ENCODE measurements around the gene CASP10. TPM values are rescaled to one million over a fixed set of nuclear protein-coding genes. Genes with fewer than 3 reads are reported as not detected.

The CASP10 gene
- total RNA-seq, 2 donors from 2014 or later: 10.3 to 12.3 TPM

DNA sequence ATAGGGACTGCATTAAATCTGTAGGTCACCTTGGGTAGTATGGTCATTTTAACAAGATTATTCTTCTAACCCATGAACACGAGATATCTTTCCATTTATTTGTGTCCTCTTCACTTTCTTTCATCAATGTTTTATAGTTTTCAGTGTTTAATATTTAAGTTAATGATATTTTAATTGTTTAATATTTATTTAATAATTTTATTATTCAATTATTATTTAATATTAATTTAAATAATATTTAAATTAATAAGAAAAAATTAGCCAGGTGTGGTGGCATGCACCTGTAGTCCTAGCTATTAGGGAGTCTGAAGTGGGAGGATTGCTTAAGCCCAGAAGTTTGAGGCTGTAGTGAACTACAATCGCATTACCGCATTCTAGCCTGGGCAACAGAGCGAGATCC, 33.0 kb downstream of the CASP10 start:
- DNase-seq (ENCODE audit: low spot score) (no peak), ATAC-seq (ENCODE audit: insufficient number of reproducible peaks, low FRiP score, low read depth) (no peak)
- H3K4me1 ChIP-seq (ENCODE audit: control insufficient read depth in 1 of 2, low read depth in 2 of 2): no peaks in the 10 kb centered on the region
- no peaks in the 10 kb centered on the region for H3K27me3 ChIP-seq (replicated peaks; ENCODE audit: insufficient read depth)
- H3K9me3 ChIP-seq: no peaks in the 10 kb centered on the region
- H3K4me3 ChIP-seq: no peak overlapping the region
- TF ChIP-seq, protein P1, sequence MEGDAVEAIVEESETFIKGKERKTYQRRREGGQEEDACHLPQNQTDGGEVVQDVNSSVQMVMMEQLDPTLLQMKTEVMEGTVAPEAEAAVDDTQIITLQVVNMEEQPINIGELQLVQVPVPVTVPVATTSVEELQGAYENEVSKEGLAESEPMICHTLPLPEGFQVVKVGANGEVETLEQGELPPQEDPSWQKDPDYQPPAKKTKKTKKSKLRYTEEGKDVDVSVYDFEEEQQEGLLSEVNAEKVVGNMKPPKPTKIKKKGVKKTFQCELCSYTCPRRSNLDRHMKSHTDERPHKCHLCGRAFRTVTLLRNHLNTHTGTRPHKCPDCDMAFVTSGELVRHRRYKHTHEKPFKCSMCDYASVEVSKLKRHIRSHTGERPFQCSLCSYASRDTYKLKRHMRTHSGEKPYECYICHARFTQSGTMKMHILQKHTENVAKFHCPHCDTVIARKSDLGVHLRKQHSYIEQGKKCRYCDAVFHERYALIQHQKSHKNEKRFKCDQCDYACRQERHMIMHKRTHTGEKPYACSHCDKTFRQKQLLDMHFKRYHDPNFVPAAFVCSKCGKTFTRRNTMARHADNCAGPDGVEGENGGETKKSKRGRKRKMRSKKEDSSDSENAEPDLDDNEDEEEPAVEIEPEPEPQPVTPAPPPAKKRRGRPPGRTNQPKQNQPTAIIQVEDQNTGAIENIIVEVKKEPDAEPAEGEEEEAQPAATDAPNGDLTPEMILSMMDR (IDR thresholded peaks at IDR 0.05): no peak
- no peaks in the 10 kb centered on the region for H3K36me3 ChIP-seq
- no peak overlapping the region for H3K27ac ChIP-seq

DNA sequence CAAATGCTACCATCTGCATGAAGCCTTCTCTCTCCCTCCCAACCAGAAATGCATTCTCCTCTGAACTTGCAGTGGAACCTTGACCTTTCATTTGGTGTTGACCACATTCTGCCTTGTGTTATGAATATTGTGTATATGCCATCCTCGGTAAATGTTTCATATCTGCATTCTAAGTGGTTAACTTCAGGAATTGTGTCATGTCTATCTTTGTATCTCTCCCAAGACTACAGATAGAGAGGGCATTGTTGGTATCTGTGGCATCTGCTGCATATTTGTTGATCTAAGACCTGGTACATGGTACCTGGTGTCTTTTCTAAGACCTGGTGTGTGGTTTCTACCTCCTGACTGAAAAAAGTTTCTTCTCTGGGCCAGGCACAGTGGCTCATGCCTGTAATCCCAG, 34.0 kb downstream of the CASP10 start:
- Histone ChIP-seq H3K4me3 (no peak overlapping the region), H3K27ac (no peak overlapping the region), H3K9me3 (no peaks in the 10 kb centered on the region), H3K36me3 (no peaks in the 10 kb centered on the region), H3K4me1 (ENCODE audit: control insufficient read depth in 1 of 2, low read depth in 2 of 2) (no peaks in the 10 kb centered on the region), H3K27me3 (replicated peaks; ENCODE audit: insufficient read depth) (no peaks in the 10 kb centered on the region)
- DNase-seq (ENCODE audit: low spot score) (no peak), ATAC-seq (ENCODE audit: insufficient number of reproducible peaks, low FRiP score, low read depth) (no peak)
- TF ChIP-seq, protein P1 (IDR thresholded peaks at IDR 0.05): no peak

DNA sequence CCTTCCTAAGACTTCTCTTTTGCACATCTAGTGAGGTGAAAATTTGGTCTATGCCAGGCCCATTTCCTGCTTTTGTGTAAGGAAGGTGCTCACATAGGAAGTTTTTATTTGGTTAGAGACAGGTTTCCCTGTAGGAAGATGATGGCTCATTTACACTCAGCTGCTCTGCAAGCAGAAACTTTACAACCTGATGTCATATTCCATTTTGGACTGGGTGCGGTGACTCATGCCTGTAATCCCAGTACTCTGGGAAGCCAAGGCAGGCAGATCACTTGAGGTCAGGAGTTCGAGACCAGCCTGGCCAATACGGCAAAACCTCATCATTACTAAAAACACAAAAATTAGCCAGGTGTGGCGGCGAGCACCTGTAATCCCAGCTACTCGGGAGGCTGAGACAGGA, 35.8 kb downstream of the CASP10 start:
- Histone ChIP-seq H3K9me3 (no peaks in the 10 kb centered on the region), H3K4me1 (ENCODE audit: control insufficient read depth in 1 of 2, low read depth in 2 of 2) (no peaks in the 10 kb centered on the region), H3K27ac (no peak overlapping the region), H3K4me3 (no peak overlapping the region), H3K27me3 (replicated peaks; ENCODE audit: insufficient read depth) (no peaks in the 10 kb centered on the region), H3K36me3 (no peaks in the 10 kb centered on the region)
- TF ChIP-seq, protein P1 (IDR thresholded peaks at IDR 0.05): no peak
- DNase-seq (ENCODE audit: low spot score) (no peak), ATAC-seq (ENCODE audit: insufficient number of reproducible peaks, low FRiP score, low read depth) (no peak)

DNA sequence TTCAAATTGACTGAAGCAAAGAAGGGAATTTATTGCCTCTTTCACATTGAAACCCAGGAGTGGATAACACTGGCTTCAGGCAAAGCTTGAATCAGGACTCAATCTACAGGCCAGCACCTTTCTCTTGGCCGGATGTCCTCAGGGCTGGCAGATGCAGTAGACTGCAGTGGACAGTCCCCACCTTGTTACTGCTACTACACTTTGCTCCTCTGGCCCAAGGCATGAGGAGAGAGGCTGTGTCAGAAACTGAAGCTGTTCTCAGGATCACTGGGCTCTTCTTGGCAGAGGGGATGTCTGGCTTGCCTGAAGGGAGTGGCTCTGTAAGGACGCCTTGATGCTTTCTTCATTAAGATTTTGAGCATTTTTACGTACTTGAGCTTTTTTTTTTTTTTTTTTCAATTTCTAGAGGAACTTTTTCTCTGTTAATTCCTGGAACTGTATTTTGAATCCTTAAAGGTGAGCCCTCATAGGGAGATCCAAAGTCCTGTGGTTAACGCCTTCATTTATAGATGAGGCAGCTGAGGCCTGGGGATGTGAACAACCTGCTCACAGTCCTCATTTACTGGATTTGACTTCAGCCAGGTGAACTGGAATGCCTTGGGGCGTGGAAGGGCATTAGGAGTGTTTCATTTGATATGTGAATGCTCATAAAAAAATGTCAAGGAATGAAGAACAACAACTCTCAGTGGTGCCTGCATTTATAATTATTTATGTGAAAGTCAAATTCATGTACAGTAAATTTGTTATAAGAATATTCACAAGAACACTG, 36.6 kb downstream of the CASP10 start:
- no peaks in the 10 kb centered on the region for H3K4me1 ChIP-seq (ENCODE audit: control insufficient read depth in 1 of 2, low read depth in 2 of 2)
- no peaks in the 10 kb centered on the region for H3K9me3 ChIP-seq
- TF ChIP-seq, protein P1 (IDR thresholded peaks at IDR 0.05): no peak
- H3K36me3 ChIP-seq: no peaks in the 10 kb centered on the region
- ATAC-seq (ENCODE audit: insufficient number of reproducible peaks, low FRiP score, low read depth) (no peak), DNase-seq (ENCODE audit: low spot score) (no peak)
- H3K27me3 ChIP-seq (replicated peaks; ENCODE audit: insufficient read depth): no peaks in the 10 kb centered on the region
- no peak overlapping the region for H3K4me3 ChIP-seq
- H3K27ac ChIP-seq: no peak overlapping the region

DNA sequence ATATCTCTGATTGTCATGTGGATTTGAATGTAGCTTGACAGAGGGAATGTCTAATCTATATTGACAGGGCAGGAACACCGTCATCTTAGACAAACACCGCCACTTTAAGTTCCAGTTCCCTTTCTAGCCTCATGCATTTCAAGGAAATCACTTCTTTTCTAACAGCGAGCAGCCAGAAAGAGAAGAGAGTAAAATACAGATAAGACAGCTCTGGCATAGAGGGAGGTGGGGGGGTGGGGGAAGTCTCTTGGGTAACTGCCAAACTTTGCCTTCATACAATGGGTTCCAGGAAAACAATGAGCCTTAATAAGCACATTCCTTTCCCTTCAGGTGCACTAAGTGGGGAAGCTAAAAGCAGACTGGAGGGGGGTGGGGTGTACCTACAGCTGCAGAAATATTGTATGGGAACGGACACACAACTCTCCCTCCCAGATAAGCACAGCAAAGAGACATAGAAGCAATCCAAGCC, 37.2 kb downstream of the CASP10 start:
- no peaks in the 10 kb centered on the region for H3K9me3 ChIP-seq
- H3K36me3 ChIP-seq: no peaks in the 10 kb centered on the region
- DNase-seq (ENCODE audit: low spot score): no peak
- H3K27me3 ChIP-seq (replicated peaks; ENCODE audit: insufficient read depth): no peaks in the 10 kb centered on the region
- ATAC-seq (ENCODE audit: insufficient number of reproducible peaks, low FRiP score, low read depth): no peak
- H3K4me3 ChIP-seq: no peak overlapping the region
- TF ChIP-seq, protein P1 (IDR thresholded peaks at IDR 0.05): no peak
- H3K4me1 ChIP-seq (ENCODE audit: control insufficient read depth in 1 of 2, low read depth in 2 of 2): no peaks in the 10 kb centered on the region
- no peak overlapping the region for H3K27ac ChIP-seq
